ENCODE measurements around the gene SYT3. TPM values are rescaled to one million over a fixed set of nuclear protein-coding genes. Genes with fewer than 3 reads are reported as not detected.
"Not testable (repeated sequence)": the region's sequence is repeated elsewhere in the genome, so short reads cannot be mapped to it uniquely, and the experiment has no call there.

The SYT3 gene
- polyA plus RNA-seq, 1 donor (not counting 4 experiments of a cell fraction or from before 2014, with no cell fraction given) = not detected

- Histone ChIP-seq H3K4me3 (ENCODE audit: control insufficient read depth in 2 of 3, extremely low read depth in 1 of 3, insufficient read depth in 2 of 3, low read depth in 1 of 3, low read length in 3 of 3) (no peak overlapping the region), H3K4me1 (ENCODE audit: control insufficient read depth, extremely low read depth, insufficient read depth, low read length) (no peaks in the 10 kb centered on the region), H3K36me3 (ENCODE audit: control insufficient read depth in 2 of 2, extremely low read depth in 1 of 2, insufficient read depth in 2 of 2, low read length in 2 of 2) (no peaks in the 10 kb centered on the region), H4K20me1 (ENCODE audit: control insufficient read depth, extremely low read depth, insufficient read depth, low read length) (no peaks in the 10 kb centered on the region), H3K27me3 (ENCODE audit: control insufficient read depth, extremely low read depth, insufficient read depth, low read length) (no peaks in the 10 kb centered on the region), H3K9me1 (ENCODE audit: control insufficient read depth, extremely low read depth, insufficient read depth, low read length) (no peaks in the 10 kb centered on the region), H3K9ac (ENCODE audit: control insufficient read depth, extremely low read depth, insufficient read depth, low read length) (no peak overlapping the region), H2AFZ (ENCODE audit: control insufficient read depth, low read length) (no peak overlapping the region), H3K79me2 (ENCODE audit: control insufficient read depth, insufficient read depth, low read length) (no peaks in the 10 kb centered on the region), H3K27ac (ENCODE audit: control insufficient read depth, insufficient read depth, low read length) (no peak overlapping the region), H3K4me2 (ENCODE audit: control insufficient read depth, extremely low read depth, insufficient read depth, low read depth, low read length) (no peak overlapping the region), H3K9me3 (ENCODE audit: control insufficient read depth, low read depth, low read length) (peaks cover 3% of the 10 kb centered on the region)
- dilution Hi-C loops (cut with MboI; ENCODE audit: extremely low pct_ligation_motif_present, low sequenced_read_pairs) = no loop called here
- FAIRE-seq (no peak), DNase-seq (ENCODE audit: low read depth, low spot score) (no peak)
- no peak for TF ChIP-seq CTCF (optimal IDR thresholded peaks at IDR 0.05 in 1 of 3, IDR thresholded peaks at IDR 0.05 in 1 of 3, conservative IDR thresholded peaks at IDR 0.05 in 1 of 3; ENCODE audit: extremely low read depth in 1 of 3, insufficient read depth in 2 of 3, low read length in 3 of 3)
- TF ChIP-seq EZH2 (IDR thresholded peaks at IDR 0.05; ENCODE audit: low read length) = no peak
Measured at GRCh38 chr19:50607388-50607787, 32.3 kb downstream of the SYT3 start.

GRCh38 chr19:50606059-50606836 is 33.4 kb downstream of the SYT3 start:
- H4K20me1 ChIP-seq (ENCODE audit: control insufficient read depth, extremely low read depth, insufficient read depth, low read length); H3K4me3 ChIP-seq (ENCODE audit: control insufficient read depth in 2 of 3, extremely low read depth in 1 of 3, insufficient read depth in 2 of 3, low read depth in 1 of 3, low read length in 3 of 3); dilution Hi-C loops (cut with MboI; ENCODE audit: extremely low pct_ligation_motif_present, low sequenced_read_pairs); H3K4me1 ChIP-seq (ENCODE audit: control insufficient read depth, extremely low read depth, insufficient read depth, low read length); H3K9me1 ChIP-seq (ENCODE audit: control insufficient read depth, extremely low read depth, insufficient read depth, low read length); H3K9me3 ChIP-seq (ENCODE audit: control insufficient read depth, low read depth, low read length); H3K36me3 ChIP-seq (ENCODE audit: control insufficient read depth in 2 of 2, extremely low read depth in 1 of 2, insufficient read depth in 2 of 2, low read length in 2 of 2); H3K4me2 ChIP-seq (ENCODE audit: control insufficient read depth, extremely low read depth, insufficient read depth, low read depth, low read length); H3K79me2 ChIP-seq (ENCODE audit: control insufficient read depth, insufficient read depth, low read length); FAIRE-seq; H2AFZ ChIP-seq (ENCODE audit: control insufficient read depth, low read length); H3K27me3 ChIP-seq (ENCODE audit: control insufficient read depth, extremely low read depth, insufficient read depth, low read length); H3K27ac ChIP-seq (ENCODE audit: control insufficient read depth, insufficient read depth, low read length); DNase-seq (ENCODE audit: low read depth, low spot score); H3K9ac ChIP-seq (ENCODE audit: control insufficient read depth, extremely low read depth, insufficient read depth, low read length): not testable (repeated sequence)

GRCh38 chr19:50604264-50605073 is 35.2 kb downstream of the SYT3 start:
- H2AFZ ChIP-seq (ENCODE audit: control insufficient read depth, low read length); dilution Hi-C loops (cut with MboI; ENCODE audit: extremely low pct_ligation_motif_present, low sequenced_read_pairs); H4K20me1 ChIP-seq (ENCODE audit: control insufficient read depth, extremely low read depth, insufficient read depth, low read length); H3K27ac ChIP-seq (ENCODE audit: control insufficient read depth, insufficient read depth, low read length); H3K4me1 ChIP-seq (ENCODE audit: control insufficient read depth, extremely low read depth, insufficient read depth, low read length); H3K9me3 ChIP-seq (ENCODE audit: control insufficient read depth, low read depth, low read length); H3K79me2 ChIP-seq (ENCODE audit: control insufficient read depth, insufficient read depth, low read length); H3K36me3 ChIP-seq (ENCODE audit: control insufficient read depth in 2 of 2, extremely low read depth in 1 of 2, insufficient read depth in 2 of 2, low read length in 2 of 2); H3K4me3 ChIP-seq (ENCODE audit: control insufficient read depth in 2 of 3, extremely low read depth in 1 of 3, insufficient read depth in 2 of 3, low read depth in 1 of 3, low read length in 3 of 3); H3K9me1 ChIP-seq (ENCODE audit: control insufficient read depth, extremely low read depth, insufficient read depth, low read length); DNase-seq (ENCODE audit: low read depth, low spot score); H3K27me3 ChIP-seq (ENCODE audit: control insufficient read depth, extremely low read depth, insufficient read depth, low read length); H3K4me2 ChIP-seq (ENCODE audit: control insufficient read depth, extremely low read depth, insufficient read depth, low read depth, low read length); FAIRE-seq; H3K9ac ChIP-seq (ENCODE audit: control insufficient read depth, extremely low read depth, insufficient read depth, low read length): not testable (repeated sequence)
